ENCODE results near the gene STAP1. TPM values are rescaled to one million over a fixed set of nuclear protein-coding genes. Genes with fewer than 3 reads are reported as not detected.

The STAP1 gene
- total RNA-seq, 6 experiments from 2014 or later, result not detected

GRCh38 chr4:67535280-67535840, 23.2 kb upstream of the STAP1 start:
- no peak overlapping the region for H3K27ac ChIP-seq
- ATAC-seq (no peak), DNase-seq (no peak)
- TF ChIP-seq POLR2A (IDR thresholded peaks at IDR 0.05) (no peak), CTCF (IDR thresholded peaks at IDR 0.05) (no peak)
- H3K9me3 ChIP-seq, result no peaks in the 10 kb centered on the region
- H3K36me3 ChIP-seq, result peaks cover 0 to 33% (median 3%) of the 10 kb centered on the region in 4 donors
- no peaks in the 10 kb centered on the region for H3K4me1 ChIP-seq
- H3K4me3 ChIP-seq, result no peak overlapping the region
- H3K27me3 ChIP-seq, result no peaks in the 10 kb centered on the region
- intact Hi-C loops (cut with DNase I), result no loop called here
- 88% methylated on average over 2 of the region's 2 CpGs for WGBS (ENCODE audit: insufficient coverage, low coverage, low lambda C conversion rate, missing lambda C conversion rate)

- TF ChIP-seq CTCF (IDR thresholded peaks at IDR 0.05) (no peak), POLR2A (IDR thresholded peaks at IDR 0.05) (no peak)
- Histone ChIP-seq H3K4me3 (no peak overlapping the region), H3K4me1 (peaks cover 0 to 25% (median 2%) of the 10 kb centered on the region in 4 donors), H3K27ac (no peak overlapping the region), H3K36me3 (peaks cover 0 to 22% (median 4%) of the 10 kb centered on the region in 4 donors), H3K27me3 (no peaks in the 10 kb centered on the region), H3K9me3 (no peaks in the 10 kb centered on the region)
- intact Hi-C loops (cut with DNase I), result no loop called here
- 94% methylated on average over 1 of the region's 1 CpG for WGBS (ENCODE audit: insufficient coverage, low coverage, low lambda C conversion rate, missing lambda C conversion rate)
- DNase-seq (no peak), ATAC-seq (no peak)
Observed at GRCh38 chr4:67539830-67540229, 18.7 kb upstream of the STAP1 start.

- Histone ChIP-seq H3K4me3 (no peak overlapping the region), H3K4me1 (peaks cover 0 to 25% (median 2%) of the 10 kb centered on the region in 4 donors), H3K27me3 (no peaks in the 10 kb centered on the region), H3K36me3 (peaks cover 0 to 22% (median 4%) of the 10 kb centered on the region in 4 donors), H3K9me3 (no peaks in the 10 kb centered on the region), H3K27ac (peak overlapping the region in 1 of 3 donors; percentile 10)
- DNase-seq (no peak), ATAC-seq (peak in 2 of 4 donors; percentile 9 to 16)
- intact Hi-C loops (cut with DNase I), result no loop called here
- 15% methylated on average over 1 of the region's 1 CpG for whole genome bisulfite sequencing (ENCODE audit: insufficient coverage, low coverage, low lambda C conversion rate, missing lambda C conversion rate)
- TF ChIP-seq CTCF (IDR thresholded peaks at IDR 0.05) (no peak), POLR2A (IDR thresholded peaks at IDR 0.05) (no peak)
Observed at GRCh38 chr4:67542076-67542475, 16.5 kb upstream of the STAP1 start.

GRCh38 chr4:67545199-67546003, 13.1 kb upstream of the STAP1 start, which contains the start of gene CENPC:
TSS of gene CENPC (minus strand) at chr4:67545503. CDS start at chr4:67545355, 148 bp downstream.
- peak within 1 kb of the TSS; percentile 82 to 88 (median 82) for H3K27ac ChIP-seq
- H3K27me3 ChIP-seq, result no peaks in the 10 kb centered on the region
- intact Hi-C loops (cut with DNase I), result no loop called here
- H3K36me3 ChIP-seq, result peaks cover 0 to 4% (median 0%) of the 10 kb centered on the region in 4 donors
- H3K9me3 ChIP-seq, result no peaks in the 10 kb centered on the region
- peaks cover 0 to 25% (median 2%) of the 10 kb centered on the region in 4 donors for H3K4me1 ChIP-seq
- under 1% methylated on average over 19 of the region's 53 CpGs for WGBS (ENCODE audit: insufficient coverage, low coverage, low lambda C conversion rate, missing lambda C conversion rate)
- peak; percentile 97 to 98 (median 98) for DNase-seq
- peak within 1 kb of the TSS; percentile 68 to 78 (median 68) for H3K4me3 ChIP-seq
- TF ChIP-seq POLR2A (IDR thresholded peaks at IDR 0.05) (peak; percentile 81), CTCF (IDR thresholded peaks at IDR 0.05) (no peak)
- peak; percentile 98 to 100 (median 99) for ATAC-seq
